HG02759 (cell line): ENCODE data around the gene VPS13D.
"Not testable (repeated sequence)": the region's sequence is repeated elsewhere in the genome, so short reads cannot be mapped to it uniquely, and the experiment has no call there.

Experiments used
- ATAC-seq: cut with Tn5 transposase; IDR thresholded peaks from one replicate; pipeline ENCODE4 v1.9.1; 2021; ENCODE audit warnings: mild to moderate bottlenecking, moderate library complexity; ENCODE audit not compliant: unreplicated experiment

VPS13D gene

DNA sequence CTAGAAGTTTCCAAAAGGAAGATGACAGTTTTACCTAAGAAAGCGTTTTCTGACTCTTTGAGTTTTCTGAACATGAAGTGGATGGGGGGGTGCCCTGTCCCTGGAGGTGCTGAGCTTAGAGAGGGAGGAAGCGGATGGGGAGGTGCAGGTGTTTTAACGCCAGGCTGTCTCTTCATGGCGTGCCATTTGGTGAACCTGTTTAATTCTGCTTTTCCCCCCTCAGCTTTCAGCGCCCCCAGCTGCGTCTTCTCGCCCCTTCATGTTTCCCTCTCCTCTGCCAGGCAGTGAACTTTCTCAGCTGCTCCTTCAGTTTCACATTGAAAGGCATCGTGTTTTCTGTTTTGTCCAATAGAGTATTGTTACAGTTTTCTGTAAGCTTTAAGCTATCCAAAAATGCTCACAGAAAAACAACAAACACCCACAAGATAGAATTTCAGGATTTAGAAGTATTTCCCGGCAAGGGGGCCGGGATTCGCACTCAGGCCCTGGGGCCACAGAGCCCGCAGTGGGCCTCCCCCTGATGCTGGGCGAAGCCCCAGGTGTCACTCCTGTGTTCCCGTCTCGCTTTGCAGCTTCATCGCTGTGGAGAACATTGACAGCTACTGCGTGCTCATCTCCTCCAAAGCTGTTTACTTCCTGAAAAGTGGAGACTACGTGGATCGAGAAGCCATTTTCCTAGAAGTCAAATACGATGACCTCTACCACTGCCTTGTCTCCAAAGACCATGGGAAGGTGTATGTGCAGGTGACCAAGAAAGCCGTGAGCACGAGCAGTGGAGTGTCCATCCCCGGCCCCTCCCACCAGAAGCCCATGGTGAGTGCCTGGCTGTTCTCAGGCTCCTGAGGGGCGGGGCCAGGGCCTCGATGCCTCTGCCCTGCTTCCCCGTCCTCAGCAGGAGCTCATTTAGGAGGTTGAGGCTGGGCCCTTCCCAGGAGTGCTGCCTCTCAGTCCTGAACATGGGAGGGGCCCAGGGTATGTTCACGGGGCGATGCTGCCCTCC is 276.8 kb downstream of the VPS13D start:
- ATAC-seq = no peak

DNA sequence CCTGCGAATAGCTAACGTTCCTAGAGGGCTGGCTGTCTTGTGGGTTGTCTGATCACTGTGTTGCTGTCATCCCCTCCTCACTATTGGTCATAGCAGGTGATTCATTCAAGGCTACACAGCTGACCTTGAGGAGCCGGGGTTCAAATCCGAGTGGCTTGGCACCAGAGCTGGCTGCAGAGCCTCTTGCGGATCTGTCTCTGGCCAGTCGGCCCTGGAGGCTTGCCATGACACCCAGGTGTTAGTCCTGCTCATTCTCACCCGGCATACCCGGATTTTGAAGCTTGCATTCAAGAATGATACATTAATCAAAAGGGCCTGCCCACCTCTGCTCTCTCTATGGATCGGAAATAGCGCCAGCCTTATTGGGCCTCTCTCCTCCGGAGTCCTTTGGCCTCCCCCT is 277.8 kb downstream of the VPS13D start:
- no peak for ATAC-seq

DNA sequence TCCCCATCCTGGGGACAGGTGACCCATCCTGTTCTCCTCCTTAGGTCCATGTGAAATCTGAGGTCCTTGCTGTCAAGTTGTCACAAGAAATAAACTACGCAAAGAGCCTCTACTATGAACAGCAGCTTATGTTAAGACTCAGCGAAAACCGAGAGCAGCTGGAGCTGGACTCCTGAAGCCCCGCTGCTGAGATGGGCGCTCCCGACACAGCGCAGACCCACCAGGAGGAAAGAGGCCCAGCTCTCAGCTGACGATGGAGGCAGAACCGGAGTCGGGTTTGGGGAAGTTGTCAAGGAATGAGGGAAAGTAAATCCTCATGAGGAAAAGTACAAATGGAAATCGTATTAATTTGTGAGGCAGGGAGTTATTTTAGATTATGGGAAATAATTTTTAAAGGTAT is 279.0 kb downstream of the VPS13D start:
- ATAC-seq = no peak

DNA sequence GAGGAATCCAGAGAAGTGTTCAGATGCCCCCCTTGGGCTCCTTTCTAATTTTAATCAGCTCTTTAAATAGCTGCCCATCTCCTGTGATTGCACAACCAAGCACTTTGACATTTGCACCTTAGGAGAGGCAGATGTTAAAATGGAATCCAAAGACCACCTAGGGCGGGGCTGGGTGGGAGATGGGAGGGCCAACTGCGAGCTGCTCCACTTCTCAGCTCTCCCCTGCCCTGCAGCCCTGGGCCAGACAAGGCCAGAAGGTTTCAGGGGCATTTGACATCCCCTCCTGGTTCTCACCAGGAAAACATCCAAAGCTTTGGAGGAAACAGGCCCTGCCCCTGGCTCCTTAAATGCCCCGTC is 281.3 kb downstream of the VPS13D start:
- no peak for ATAC-seq

DNA sequence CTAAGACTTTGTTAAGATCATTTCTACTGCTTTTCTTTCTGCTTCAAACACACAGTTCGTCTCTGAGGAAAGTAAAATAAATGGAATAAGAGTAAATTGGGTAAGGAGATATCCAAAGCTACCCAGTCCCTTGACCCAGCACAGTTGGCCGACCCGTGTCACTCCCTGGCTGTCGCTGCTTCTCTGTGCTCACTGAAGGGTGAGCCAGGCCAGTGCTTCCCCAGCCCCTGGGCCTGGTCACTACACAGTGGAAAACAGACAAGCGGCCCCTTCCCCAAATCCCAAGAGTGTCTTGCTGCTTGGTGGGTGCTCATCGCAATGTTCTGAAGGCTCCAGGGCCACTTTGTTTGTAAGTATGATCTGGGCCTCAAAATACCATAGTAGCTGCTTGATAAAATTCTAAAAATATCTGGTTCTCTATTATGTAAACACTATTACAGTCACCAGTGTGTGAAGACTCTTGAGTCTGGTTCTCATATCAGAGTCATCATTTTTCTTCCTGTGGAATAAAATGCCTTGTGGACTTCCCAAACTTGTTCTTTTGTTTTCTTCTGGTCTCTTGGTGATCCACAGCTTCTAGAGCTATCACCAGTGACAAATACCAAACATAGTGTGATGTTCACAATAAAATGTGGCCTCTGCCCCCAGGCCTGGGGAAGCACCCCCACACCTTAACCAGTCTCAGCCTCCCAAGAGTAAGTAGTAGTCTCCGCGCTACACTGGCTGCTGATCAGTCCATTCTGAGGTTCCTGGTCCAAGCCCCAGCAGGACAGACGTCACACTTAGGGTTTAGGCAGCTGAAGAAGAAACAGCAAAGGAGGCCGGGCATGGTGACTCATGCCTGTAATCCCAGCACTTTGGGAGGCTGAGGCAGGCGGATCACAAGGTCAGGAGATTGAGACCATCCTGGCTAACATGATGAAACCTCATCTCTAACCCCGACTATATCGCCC is 282.0 kb downstream of the VPS13D start:
- no peak for ATAC-seq

DNA sequence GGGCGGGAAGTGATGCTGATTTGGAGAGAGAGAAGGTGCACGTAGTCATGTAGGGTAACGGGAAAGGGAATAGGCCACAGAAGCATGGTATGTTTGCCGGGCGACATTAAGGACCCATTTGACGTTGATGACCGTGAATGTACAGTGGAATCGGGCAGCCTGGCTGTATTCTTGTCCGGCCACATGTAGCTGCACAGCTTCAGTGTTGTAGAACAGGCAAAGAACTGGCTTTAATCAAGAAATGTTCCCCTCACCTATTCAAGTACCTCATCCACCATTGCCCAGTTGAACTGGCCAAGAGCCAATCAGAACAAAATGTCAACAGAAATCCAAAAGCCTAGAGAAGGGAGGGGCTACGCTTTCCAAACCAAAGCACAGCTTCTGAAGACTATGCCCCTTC is 283.4 kb downstream of the VPS13D start:
- ATAC-seq = no peak

DNA sequence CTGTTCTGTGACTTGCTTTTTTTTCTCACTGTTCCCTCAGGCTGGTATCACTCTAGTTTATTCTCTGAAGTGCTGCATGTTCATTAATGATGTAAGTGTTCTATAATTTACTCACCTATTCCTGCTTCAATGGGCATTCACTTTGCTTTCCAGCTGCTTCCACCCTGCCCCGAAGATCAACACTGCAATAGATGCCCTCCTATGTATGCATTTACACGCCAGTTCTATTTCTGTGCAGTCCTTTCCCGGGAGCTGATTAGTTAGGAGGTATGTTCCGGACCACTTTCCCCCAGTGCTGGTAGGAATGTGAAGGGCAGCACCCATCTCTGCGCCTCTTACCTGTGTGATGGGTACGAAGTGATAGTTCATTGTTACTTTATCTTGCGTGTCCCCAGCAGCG is 284.8 kb downstream of the VPS13D start:
- ATAC-seq = no peak

DNA sequence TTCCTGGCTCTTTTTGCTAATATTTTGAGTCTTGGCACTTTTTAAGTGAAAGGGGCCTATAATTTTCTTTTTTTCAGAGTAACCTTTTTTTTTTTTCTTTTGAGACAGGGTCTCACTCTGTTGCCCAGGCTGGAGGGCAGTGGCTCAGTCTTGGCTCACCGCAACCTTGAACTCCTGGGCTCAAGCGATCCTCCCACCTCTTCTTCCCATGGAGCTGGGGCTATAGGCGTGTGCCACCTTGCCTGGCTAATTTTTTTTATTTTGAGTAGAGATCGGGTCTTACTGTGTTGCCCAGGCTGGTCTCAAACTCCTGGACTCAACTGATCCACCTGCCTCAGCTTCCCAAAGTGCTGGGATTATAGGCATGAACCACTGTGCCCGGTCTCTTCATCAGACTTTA is 285.4 kb downstream of the VPS13D start:
- no peak for ATAC-seq

DNA sequence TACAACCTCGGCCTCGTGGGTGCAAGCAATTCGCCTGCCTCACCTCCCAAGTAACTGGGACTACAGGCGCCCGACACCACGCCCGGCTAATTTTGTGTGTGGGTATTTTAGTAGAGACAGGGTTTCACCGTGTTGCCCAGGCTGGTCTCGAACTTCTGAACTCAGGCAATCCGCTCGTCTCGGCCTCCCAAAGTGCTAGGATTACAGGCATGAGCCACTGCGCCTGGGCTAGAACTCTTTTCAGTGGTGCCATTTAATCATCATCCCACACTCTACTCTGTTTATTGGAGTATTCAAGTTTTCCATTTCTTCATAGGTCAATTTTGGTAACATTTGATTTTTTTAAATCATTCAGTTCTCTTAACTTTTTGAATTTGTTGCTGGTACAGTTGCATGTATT is 286.9 kb downstream of the VPS13D start:
- no peak for ATAC-seq

DNA sequence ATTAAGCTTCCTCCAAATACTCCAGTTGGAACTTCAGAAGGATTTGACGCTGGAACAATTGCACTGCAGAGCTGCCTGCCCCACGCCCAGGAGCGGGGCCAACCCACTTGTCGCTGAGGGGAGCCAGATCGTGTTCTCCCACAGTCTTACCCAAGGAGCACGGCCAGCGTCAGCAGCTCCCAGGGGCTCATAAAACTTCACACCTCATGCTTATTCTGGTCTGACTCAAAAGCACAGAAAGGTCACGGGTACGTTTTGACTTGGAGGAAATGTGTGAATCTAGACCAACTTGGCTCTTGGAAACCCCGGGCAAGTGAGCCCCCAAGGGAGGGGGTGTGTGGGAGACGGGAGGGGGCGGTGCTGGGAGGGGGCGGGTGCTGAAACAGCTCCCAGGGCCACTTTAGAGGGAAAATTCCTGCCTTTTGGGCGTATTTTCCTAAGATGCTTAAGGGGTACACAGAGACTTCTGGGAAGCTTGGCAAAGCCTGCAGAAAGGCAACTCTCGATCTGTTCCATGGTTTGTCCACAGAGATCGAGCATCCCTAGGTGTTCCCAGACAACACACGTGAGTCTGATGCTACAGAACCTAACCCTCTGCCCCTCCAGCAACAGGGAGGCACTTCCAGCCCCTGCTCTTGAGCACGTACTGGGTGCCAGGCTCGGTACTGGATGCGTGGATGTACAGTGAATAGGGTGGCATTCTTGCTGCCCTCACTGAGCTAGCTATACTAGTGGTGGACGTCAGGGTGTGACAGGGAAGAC is 289.3 kb downstream of the VPS13D start:
- no peak for ATAC-seq

DNA sequence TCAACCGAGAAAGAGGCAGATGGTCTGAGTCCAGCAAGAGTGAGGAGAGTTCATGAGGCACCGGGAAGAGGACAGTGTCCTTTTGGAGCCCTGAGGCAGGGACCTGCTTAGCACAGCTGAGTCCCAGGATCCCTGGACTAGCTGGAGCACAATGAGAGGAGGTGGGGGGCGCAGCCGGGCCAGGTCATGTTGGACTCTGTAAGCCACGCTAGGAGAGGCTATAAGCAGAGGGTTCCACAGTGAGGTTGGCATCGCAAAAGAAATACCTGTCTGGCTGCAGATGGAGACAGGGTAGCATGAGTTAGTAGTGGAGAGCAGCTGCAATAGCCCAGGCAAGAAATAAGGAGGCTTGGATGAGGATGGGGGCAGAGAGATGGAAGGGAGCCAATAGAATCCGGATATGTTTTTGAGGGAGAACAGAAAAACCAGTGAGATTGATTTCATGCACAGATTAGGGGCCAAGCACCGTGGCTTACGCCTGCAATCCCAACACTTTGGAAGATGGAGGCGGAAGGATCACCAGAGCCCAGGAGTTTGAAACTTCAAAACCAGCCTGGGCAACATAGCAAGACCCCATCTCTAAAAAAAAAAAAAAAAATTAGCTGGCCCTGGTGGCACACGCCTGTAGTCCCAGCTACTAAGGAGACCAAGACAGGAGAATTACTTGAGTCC is 290.0 kb downstream of the VPS13D start:
- no peak for ATAC-seq

DNA sequence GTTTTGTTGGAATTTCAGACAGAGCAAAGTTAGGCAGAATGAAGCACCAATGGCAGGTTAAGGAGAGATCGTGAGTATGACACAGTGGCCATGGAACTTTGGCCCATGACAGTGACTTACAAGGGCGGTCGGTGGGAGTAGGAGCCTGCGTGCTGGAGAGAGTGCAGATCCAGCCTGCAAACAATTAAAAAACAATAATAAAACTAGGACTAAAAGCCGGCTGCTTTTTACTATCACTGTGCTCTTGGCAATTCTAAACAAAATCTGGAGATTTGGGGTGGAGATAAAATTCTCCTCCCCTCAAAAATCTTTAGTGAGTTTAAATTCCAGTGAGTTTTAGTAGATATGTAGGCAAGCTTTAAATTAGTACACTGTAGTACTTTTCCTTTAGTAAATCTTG is 291.3 kb downstream of the VPS13D start:
- no peak for ATAC-seq

DNA sequence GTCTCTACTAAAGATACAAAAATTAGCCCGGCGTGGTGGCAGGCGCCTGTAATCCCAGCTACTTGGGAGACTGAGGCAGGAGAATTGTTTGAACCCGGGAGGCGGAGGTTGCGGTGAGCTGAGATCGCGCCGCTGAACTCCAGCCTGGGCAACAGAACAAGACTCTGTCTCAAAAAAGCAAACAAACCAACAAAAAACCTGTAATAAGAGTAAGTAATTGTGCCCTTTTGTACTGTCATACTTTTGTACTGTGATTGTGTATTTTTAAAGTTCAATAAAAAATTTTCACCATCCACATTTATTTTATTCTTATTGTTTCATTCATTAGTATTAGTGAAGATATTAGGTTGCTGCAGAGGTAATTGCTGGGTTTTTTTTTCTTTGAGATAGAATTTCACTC is 292.9 kb downstream of the VPS13D start:
- not testable (repeated sequence) for ATAC-seq

DNA sequence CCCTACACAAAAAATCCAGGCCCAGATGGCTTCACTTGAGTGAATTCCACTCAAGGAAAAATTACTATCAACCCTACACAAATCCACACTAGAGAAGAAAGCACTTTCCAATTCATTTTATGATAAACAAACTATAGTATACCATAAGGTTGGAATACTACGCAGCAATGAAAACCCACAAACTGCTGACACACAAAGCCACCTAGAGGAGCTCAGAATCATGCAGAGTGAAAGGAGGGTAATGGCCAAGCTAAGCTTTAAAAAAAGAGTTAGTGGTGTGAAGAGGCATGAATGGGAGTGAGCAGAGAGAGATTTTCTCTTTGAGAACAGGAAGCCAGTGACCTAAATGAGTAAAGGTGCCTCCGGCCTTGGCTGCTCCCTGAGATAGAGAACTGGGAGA is 294.4 kb downstream of the VPS13D start:
- no peak for ATAC-seq

DNA sequence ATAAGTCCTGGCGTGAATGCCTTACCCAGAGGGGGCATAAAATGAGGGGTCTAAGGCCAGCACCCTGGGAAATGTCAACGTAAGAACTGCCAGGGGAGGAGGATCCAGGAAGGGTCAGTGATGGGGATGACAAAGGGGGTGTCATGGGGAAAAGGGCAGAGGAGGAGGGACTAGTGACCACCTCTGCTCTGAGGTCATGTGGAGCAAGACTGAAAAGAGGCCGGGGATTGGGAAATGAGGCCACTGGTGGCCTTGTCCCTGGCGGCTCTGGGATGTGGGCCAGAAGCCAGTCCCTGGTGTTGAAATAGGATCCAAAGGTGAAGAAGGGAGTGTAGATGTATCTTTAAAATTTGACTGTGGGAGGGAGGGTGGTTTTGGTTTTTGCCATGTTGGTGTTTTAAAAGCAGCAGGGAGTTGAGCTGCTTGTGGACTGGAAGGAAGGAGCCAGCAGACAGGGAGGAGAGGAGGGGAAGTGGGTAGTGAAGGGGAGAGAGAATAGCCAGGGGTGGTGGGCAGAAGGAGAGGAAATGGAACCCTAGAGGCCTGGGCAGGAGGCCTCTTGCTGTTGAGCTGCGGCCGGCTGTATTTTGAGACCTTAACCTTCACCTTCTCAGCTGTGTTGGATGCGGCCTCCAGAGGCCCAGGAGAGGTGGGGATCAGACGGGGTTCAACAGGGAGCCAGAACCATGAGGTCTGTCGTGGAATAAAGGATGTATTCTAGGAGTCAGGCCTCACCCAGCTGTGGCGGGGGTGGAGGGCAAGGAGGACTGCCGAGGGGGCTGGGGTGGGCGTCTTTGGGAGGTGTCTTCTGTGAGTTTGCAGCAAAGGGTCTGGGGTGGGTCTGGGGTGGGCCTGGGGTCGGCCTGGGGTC is 295.7 kb downstream of the VPS13D start:
- ATAC-seq = no peak

DNA sequence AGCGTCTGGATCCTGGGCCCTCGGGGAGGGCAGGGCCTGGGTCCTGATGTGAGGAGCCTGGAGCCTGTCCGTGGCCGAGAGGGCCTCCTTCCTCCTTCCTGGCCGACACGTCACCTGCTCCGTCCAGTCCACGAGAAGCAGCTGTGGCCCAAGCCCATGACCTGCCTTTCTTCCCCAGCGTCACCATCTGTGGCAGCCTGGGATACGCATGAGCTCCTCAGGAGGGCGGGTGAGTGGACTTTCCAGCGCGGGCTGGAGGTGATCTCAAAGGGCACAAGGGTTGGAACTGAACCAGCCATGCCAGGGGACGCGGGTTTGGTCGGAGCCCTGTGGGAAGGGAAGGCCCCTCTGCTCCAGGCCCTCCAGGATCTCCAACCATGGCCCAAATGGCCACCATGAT is 297.7 kb downstream of the VPS13D start:
- ATAC-seq = no peak

DNA sequence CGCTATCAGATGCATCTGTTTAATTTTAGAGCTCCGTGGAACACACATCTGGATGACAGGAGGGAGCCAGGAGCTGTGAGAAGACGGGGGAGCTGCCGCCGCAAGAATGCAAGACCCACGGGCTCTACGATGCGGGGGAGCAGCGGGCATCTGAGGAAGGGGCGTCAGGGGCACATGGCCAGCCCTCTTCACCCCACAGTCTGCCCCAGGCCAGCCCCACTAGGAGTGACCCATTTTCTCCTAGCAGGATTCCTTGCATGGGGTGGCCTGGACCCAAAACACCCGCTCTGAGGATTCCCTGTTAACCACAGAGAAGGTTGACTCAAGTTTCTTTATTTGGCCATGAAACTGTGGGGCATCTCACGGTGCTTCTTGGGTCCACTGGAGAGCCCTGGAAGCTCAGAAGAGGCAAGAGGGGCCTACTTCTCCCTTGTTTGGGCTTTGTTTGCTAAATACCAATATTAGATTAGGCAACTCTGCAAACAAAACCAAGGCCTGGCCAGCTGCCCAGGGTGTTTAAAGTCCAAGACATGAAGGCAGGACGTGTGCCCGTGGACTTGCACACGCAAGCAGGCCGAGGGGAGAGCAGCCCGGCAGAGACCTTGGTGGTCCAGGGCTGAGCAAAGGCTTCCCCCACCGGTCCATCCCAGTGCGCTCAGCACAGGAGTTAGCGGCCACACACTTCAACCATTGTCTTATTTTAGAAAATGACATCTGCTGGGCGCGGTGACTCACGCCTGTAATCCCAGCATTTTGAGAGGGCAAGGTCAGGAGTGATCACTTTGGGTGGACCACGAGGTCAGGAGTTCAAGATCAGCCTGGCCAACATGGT is 298.4 kb downstream of the VPS13D start:
- ATAC-seq = no peak

DNA sequence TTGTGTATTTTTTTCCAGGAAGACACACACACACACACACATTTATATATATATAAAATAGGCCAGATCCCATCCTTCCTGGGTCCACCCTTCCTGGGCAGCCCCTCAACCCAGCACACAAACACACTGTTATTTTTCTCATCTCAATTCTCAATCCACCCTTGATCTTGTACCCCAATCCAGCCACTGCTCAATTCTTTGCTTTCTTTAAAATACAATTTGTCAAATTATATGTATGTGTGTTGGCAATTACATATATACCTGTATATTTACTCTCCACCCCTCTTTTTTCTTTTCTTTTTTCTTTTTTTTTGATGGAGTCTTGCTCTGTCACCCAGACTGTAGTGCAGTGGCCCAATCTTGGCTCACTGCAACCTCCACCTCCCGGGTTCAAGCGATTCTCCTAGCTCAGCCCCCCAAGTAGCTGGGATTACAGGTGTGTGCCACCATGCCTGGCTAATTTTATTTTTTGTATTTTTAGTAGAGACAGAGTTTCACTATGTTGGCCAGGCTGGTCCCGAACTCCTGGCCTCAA is 299.9 kb downstream of the VPS13D start:
- ATAC-seq = no peak
